SIG-M5 (cell line): ENCODE measurements around the gene COL6A2.
"Not testable (repeated sequence)": the region's sequence is repeated elsewhere in the genome, so short reads cannot be mapped to it uniquely, and the experiment has no call there.

ENCODE experiments used
- DNase-seq: peaks from one replicate; lab custom pipeline; 2025; lab: John Stamatoyannopoulos, UW

Gene COL6A2

DNA sequence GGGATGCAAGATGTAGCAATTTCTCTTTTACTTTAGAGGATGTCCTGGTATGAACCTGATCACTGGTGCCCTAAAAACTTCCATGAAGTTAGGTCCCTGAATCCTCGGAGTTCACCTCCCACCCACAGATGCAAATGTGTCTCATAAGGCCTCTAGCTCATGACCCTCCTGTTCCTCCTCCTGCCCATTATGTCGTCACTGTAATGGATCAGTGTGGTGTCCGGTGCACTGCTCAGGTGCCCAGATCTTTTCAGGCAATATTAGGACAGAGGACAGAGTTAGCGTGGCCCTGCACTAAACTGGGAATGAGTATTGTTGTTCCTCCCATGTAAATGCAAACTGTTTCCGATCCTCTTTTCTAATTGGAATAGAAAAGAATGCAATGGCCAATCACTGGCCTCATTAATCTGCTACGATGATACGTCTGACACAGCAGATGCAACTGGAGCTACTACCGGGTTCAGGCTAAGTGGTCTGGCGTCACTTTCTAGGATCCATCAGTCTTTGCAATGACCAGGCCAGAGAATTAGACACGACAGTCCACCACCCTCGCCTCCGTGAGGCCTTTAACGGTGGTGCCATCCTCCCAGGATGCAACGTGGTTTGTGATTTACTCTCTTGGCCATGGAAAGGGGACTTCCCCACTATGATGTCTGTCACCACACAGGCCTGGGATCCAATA lies 3.4 kb upstream of the COL6A2 start:
- no peak for DNase-seq

DNA sequence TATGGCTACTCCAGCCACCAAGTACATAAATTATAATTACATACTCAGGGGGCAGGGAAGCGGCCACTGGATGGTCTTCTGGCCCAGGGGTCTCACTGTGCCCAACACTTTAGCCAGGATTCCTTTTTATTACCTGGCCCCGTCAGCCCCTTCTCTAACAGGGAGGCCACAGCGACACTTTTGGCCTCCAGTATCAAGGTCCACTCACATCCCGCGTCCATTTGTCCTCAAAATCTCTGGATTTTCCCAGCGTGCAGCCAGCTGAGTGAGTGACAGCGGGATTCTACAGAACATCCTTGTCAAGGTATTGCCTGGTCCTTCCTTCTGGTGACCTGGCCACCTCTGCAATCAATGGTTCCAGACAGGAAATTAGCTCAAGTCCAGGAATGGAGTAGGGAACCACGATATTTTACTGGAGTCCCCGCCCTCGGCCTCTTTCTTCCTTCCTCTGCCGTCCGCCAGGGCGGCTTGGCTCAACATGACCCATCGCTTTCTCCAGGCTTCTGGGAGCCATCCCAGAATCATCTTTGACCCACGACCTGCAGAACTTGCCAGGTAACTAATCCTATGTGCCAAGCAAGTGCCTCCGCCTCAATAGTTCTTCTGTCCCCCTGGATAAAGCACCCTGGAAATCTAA lies 2.7 kb upstream of the COL6A2 start:
- DNase-seq, result no peak

DNA sequence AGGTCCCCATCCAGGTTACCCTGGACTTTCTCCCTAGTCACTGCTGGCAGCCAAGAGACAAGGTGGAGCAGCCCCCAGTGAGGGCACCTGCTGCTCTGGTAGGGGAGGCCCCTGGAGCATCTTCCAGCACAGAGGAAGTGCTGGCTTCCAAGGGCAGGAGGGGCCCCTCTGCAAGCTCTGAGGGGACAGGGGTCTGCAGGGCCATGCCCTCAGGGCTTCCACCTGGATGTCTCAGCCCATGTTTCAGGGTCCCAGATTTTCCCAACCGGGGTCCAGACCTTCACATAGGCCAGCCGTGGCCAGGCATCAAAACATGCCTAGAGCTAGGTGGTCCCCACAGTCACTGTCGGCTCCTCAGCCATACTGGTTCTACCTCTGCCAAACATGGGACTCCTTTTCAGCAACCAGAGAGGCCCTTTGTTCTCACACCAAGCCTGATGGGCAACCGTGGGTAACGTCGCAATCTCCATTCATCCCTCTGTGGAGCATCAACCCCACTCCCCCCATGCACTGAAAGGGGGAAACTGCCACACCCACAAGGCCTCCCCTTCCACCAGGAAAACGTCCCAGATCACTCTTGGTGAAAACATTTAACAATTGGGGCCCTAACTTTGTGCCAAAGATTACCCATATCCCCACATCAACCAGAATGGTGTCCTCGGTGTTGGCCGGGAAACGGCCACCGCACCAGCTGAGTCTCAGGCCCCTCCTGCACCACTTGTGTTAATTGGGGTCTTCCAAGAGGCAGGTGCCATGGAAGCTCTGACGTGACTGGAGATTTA lies 1.9 kb upstream of the COL6A2 start:
- no peak for DNase-seq

DNA sequence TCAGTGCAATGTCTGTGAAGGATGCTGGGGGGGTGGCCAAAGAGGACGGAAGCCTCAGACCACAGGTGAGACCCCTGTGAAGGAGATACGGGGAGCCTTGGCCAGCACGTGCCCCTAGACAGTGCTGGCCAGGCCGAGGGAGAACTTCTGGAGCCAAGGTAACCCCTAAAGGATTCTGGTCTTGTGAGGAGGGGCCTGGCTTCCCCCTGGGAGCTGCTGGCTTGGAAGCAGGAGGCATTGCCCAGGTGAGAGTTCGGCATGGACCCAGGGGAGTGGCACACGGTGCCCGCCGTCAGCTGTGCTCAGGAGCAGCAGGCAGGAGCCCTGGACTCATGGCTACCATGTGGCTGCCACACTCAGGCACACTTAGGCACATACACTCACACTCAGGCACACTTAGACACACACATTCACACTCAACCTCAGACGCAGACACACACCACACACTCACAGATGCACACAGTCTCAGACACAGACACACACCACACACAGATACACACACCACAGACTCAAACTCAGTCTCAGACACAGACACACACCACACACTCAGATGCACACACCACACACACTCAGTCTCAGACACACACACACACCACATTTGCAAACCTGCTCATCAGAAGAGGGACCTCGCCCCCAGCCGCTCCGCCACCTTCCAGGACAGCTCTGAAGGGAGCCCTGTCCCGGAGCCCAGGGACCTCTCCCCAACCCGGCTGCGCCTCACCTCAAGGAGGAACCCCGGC lies 1.1 kb upstream of the COL6A2 start:
- no peak for DNase-seq

DNA sequence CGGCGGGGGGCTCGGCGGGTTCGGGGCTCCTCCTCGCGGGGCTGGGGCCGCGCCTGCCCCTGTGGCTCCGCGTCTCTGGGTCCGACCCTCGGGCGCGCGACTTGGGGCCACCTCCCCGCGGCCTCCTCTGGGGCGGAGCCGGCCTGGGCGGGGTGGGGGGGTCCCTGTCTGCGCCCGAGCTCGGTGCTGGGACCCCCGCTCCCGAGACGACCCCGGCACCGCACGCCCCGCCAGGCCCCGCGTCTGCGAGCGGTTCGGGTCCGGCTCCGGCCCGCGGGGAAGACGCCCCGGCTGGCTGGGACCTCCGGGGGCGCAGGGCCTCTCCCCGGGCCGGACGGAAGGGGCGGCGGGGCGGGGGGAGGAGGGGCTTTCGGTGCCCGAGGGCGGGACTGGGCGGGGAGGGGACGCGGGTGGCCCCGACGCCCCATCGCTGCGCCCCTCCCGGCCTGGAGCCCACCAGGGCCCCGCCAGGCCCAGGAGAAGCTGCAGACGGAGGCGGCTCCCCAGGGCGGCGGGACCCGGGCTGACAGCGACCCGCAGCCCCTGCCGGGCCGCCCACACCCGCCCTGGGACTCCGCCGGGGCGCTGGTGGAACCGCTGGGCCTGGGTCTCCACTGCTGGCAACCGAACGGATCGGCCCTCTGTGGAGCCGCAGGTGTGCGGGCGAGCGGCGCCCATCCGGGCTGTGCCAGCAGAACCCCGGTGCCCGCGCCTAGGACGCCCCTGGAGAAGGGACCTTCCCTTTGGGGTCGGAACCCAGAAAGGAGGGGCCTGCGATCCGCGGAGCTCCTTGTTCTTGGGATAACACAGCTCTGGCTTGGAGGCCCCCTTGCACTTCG lies 610 bp downstream of the COL6A2 start:
- no peak for DNase-seq

DNA sequence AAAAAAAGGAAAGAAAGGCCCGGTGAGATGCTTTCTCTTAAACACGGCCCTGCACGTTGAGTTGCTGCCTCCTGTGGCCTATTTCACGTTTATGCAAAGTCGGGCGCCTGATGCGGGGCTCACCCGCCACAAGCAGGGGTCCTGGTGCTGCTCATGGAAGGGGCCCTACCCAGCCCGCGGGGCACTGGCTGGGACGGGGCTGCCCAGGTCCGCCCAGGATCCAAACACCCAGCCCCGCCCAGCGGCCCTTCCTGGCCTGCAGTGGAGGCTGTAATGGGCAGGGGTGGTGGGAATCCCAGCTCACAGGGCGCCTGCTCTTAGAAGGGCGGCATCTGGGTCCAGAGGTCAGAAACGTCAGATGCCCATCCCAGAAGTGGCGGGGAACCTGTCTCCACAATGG lies 1.6 kb downstream of the COL6A2 start:
- DNase-seq, result no peak

DNA sequence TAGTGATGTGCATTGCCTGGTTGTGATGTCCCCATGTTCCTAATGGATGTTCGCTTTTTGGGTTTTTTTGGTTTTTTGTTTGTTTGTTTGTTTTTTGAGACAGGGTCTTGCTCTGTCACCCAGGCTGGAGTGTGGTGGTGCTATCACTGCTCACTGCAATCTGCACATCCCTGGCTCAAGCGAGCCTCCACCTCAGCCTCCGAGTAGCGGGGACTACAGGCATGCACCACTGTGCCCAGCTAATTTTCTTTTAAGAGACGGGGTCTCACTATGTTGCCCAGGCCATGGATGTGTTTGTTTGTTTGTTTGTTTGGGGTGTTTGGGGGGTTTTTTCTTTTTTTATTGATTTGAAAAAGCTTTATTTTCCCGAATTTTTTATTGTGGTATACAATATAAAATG lies 2.1 kb downstream of the COL6A2 start:
- no peak for DNase-seq

DNA sequence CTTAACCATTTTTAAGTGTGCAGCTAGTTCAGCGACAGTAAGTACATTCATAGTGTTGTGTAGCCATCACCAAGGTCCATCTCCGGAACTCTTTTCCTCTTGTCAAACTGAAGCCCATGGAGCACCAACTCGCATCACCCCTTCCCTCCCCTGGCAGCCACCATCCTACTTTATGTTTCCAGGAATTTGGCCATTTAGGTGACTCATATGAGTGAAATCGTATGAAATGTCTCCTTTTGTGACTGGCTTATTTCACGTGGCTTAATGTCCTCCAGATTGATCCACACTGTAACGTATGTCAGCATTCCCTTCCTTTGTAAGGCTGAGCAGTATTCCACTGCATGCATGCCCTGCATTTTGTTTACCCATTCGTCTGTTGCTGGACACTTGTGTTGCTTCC lies 2.5 kb downstream of the COL6A2 start:
- no peak for DNase-seq

DNA sequence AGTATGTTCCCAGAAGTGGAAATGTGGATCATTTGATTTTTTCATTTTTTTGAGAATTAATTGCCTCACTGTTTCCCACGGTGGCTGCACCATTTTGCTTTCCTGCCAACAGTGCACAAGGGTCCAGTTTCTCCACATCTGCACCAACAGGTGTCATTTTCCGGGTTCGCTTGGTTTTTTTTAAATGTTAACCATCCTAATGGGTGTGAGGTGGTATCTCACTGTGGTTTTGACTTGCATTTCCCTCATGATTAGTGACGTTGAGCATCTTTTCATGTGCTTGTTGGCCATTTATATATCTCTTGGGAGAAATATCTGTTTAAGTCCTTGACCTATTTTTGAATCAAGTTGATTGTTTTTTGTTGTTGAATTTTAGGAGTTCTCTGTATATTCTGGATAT lies 3.0 kb downstream of the COL6A2 start:
- no peak for DNase-seq

DNA sequence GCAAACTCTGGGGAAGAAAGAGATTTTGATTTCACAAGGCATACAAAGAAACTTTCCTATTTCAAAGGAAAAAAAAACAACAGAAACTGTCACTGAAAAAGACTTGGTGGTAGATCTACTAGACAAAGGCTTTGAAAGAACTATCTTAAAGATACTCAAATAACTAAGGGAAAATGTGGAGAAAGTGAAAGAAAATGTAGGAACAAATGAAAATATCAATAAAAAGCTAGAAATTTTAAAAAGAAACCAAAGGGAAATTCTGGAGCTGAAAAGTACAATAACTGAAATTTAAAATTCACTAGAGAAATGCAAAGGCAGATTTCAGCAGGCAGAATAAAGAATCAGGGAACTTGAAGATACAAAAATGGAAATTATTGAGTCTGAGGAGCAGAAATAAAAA lies 6.2 kb downstream of the COL6A2 start:
- no peak for DNase-seq

DNA sequence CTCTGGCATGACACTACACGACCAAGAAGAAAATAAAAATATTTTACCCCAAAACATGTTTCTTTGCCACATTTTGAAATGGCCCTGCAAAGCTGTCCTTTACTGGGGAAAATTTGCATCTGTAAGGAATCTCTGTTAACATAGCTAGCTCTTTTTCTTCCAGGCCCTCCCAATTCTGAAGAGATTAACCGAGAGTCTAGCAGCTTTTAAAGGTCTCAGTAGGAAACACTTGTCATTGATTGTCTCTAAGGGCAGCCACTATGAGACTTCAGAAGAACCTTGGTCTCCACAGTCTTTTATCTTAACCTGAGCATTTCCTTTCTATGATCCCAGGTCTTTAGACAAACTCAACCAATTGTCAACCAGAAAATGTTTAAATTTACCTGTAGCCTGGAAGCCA lies 9.5 kb downstream of the COL6A2 start:
- not testable (repeated sequence) for DNase-seq

DNA sequence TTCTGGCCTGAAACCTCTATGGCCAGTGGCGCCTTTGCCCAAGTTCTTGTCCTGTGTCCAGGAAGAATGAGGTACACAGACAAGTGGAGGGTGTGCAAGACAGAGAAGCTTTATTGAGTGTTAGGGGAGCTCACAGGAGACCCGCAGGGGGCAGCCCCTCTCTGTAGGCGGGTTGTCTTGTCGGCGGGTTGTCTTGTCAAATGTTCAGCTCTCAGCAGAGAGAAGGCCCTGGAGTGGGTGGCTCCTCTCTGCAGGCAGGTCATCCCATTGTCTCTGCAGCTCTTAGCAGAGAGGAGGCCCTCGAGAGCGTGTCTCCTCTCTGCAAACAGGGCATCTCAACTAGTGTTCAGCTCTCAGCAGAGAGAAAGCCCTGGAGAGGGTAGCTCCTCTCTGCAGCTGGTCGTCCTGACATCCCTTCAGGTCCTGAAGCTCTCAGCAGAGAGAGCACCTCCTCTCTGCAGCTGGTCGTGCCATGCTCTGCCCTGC lies 11.0 kb downstream of the COL6A2 start:
- no peak for DNase-seq

DNA sequence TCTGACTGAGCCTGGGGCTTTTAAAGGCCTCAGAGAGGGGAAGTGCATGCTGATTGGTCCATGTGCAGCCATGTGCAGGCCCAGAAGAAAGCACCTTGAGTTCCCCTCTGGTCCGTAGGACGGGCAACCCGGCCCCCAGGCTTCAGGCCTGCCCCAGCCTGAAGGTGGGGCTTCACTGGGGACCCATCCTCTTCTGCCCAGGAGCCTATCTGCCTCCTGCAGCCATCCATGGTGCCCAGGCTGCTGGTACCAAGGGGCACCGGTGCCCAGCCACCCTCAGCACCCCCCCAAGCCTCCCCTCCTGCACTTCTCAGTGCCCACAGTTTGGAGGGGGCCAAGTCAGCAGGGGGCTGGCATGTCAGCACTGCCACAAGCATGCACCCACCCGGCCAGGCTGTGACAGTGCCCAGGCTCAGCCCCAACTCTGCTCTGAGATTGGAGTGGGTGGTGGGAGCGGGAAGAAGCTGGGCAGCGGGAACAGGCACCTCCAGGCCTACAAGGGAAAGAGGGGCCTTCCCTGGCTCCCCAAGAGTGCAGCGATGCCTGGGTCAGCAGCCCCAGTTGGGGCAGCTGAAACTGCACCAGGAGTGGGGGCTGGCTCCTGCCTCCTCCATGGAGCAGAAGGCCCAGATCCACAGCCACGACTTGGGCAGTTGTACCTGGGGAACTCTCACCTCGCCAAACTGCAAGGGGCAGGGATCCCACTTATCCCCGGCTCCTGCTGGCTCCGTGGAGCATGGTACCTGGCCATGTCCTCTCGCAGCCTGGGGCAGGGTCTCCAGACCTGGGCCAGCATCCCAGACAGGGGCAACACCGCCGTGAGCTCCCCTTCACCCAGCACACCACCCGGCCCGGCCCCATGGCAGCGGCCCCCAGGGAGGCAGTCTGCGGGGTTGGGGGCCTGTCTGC lies 11.7 kb downstream of the COL6A2 start:
- no peak for DNase-seq

DNA sequence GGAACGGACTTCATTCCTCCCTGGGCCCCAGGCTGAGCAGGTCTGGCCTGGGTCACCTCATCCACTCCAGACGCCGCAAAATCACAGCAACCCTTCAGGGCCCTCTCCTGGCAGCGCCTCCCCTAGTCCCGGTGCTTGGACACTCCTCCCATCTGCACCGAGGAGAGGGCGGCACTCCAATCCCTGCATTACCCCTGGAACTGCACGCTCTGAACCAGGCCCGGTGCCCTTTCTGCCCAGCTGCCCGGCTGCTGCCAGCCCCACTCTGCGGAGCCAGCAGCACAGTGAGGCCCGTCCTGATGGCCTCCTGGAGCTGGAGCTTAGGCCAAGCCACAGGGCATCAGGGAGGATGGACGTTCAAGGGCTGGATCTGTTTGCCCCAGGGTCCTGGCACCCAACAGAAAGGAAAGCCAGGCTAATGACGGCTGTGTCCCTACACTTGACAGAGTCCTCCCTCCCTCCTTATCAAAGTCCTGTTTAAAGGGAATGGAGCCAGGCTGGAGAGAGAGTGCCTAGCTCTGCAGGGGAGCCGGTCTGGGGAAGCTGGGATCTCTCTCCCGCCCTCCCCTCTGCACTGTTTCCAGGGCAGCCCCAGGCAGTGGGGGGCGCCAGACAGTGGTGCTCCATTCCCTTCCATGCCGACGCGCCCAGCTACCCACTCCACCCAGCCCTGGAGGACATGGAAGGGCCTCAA lies 12.7 kb downstream of the COL6A2 start:
- DNase-seq, result no peak

DNA sequence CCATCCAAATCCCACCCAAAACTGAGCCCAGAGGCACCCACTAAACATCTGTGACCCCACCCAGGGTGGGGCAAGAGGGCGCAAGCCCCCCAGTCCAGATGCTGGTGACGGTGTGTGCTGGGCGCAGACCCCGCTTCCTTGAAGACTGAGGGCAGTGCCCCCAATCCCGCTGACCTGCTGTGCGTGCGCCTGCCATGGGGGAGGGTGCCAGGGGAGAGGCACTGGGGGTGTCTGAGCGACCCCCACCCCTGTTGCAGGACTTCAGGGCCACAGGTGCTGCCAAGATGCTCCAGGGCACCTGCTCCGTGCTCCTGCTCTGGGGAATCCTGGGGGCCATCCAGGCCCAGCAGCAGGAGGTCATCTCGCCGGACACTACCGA lies 13.3 kb downstream of the COL6A2 start:
- no peak for DNase-seq

DNA sequence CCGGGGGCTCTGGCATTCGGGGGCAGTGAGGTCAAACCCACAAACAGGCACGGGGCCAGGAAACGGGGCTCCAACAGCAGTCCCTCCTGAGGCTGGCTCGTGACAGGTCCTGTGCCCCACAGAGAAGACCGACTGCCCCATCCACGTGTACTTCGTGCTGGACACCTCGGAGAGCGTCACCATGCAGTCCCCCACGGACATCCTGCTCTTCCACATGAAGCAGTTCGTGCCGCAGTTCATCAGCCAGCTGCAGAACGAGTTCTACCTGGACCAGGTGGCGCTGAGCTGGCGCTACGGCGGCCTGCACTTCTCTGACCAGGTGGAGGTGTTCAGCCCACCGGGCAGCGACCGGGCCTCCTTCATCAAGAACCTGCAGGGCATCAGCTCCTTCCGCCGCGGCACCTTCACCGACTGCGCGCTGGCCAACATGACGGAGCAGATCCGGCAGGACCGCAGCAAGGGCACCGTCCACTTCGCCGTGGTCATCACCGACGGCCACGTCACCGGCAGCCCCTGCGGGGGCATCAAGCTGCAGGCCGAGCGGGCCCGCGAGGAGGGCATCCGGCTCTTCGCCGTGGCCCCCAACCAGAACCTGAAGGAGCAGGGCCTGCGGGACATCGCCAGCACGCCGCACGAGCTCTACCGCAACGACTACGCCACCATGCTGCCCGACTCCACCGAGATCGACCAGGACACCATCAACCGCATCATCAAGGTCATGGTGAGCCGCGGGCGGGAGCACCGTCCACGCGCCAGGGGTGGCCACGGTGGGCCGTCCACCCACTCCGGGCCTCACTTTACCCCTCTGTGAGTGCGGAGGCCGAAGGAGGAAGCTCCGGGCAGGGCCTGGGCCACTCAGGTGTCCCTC lies 14.2 kb downstream of the COL6A2 start:
- DNase-seq, result no peak

DNA sequence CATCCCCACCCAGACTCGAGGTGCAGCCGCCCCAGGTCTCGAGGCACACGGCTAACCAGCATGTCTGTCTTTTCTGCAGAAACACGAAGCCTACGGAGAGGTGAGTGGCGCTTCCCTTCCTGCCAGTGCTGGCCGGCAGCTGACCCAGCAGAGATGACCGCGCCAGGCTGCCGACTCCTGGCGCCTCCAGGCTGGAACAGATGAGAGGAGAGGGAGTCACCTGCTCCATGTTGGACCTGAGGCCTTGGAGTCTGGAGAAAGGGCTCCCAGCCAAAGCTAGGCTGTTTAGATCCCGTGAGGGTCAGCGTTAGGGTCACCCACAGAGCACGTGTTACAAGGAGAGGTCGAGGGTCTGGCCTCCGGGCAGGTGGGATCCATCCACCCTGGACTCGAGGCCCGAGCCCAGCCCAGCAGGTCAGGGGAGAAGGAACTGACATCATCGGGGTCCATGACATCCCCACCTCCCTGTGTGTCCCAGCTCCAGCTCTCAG lies 14.9 kb downstream of the COL6A2 start:
- no peak for DNase-seq

DNA sequence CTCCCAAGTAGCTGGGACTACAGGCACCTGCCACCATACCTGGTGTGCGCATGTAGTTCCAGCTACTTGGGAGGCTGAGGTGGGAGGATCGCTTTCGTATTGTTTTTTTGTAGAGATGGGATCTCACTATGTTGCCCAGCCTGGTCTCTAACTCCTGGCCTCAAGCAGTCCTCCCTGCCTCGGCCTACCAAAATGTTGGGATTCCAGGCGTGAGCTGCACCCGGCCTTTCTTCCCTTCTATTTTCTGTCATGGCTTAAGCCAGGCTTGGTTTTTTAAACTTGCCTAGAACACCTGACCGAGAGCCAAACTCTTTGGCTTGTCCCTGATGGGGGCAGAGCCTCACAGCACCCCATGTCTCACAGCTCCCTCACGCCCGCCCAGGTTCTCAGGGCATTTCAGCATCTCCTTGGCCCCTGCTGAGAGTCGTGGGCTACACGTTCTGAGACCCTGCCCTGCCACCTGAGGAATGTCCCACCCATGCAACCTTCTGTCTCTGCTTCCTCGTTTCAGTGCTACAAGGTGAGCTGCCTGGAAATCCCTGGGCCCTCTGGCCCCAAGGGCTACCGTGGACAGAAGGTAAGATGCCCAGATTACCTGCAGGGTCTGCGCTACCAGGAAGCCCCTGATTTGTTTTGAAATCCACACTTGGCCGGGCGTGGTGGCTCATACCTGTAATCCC lies 15.7 kb downstream of the COL6A2 start:
- DNase-seq, result no peak
